HG02840 (cell line): Measurements from ENCODE around the gene DENND4A.
"Not testable (repeated sequence)": the region's sequence is repeated elsewhere in the genome, so short reads cannot be mapped to it uniquely, and the experiment has no call there.

Experiments used
- ATAC-seq: cut with Tn5 transposase; IDR thresholded peaks from one replicate; pipeline ENCODE4 v1.9.1; 2021; ENCODE audit warnings: mild to moderate bottlenecking, moderate library complexity, moderate number of reproducible peaks; ENCODE audit not compliant: unreplicated experiment, low FRiP score

Gene DENND4A

GRCh38 chr15:65762399-65762798 lies 29.7 kb downstream of the DENND4A start:
- ATAC-seq = no peak

DNA sequence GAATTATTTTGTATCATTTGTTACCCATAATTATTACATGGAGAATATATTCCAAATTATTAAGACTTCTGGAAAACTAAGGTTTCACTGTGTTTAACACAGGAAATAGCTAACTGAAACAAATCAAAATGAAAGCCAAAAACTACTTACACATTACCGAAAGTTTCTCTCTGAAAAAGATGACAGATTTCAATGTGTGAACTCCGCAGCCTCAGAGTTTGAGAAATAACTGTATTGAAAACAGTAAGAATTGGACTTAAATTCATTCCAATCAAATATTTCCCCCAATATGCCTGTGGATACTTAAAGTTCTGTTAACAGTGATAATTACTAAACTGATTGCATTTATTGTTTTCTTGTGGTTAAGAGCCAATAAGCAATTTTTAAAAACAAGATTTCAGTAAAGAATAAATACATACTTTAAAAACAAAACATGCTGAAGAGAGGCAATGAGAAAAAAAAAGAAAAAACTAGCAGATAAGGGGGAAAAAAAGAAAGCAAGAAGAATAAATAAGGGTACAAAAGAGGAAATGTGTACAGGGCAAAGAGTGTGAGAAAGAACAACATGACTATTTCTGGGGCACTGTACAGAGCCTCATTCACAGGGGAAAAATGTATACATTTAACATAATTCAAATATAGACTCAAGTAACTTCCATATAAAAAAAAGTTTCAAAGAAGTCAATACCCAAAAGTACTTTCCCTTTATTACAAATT lies 30.7 kb downstream of the DENND4A start:
- ATAC-seq = no peak

GRCh38 chr15:65759441-65759840 lies 32.7 kb downstream of the DENND4A start:
- no peak for ATAC-seq

DNA sequence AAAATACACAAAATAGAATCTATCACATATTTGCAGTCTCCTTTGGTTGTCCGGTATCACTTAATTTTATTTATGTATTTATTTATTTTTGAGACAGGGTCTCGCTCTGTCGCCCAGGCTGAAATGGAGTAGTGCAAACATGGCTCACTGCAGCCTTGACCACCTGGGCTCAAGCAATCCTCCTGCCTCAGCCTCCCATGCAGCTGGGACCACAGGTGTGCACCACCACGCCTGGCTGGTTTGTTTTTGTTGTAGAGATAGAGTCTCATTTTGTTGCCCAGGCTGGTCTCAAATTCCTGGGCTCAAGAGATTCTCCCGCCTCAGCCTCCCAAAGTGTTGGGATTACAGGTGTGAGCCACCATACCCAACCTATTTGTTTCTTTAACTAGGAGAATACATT lies 33.9 kb downstream of the DENND4A start:
- ATAC-seq = no peak

GRCh38 chr15:65757256-65757655 lies 34.8 kb downstream of the DENND4A start:
- ATAC-seq = no peak

DNA sequence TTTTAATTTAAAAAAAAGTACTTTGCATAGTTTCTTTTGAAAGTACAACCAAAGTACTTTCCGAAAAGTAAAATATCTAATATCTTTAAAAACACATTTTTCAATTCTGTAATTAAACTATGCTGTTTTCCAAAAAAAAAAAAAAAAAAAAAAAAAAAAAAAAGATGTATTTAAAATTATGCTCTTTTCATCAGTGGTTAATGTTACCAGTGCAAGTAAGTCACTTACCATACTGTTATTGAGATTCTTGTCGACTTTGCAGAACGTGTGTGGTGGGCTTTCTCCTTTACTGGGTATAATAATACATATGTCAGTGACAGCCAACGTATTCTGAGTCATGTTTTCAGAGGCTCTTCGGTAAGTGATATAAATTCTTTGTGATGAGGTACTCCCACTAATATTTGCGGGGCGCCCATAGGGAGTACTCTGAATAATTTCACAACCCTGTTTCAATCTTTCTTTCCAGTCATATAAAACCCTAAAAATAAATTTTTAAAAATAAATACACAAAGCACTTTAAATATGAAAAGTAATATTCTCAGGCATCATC lies 39.9 kb downstream of the DENND4A start:
- no peak for ATAC-seq

DNA sequence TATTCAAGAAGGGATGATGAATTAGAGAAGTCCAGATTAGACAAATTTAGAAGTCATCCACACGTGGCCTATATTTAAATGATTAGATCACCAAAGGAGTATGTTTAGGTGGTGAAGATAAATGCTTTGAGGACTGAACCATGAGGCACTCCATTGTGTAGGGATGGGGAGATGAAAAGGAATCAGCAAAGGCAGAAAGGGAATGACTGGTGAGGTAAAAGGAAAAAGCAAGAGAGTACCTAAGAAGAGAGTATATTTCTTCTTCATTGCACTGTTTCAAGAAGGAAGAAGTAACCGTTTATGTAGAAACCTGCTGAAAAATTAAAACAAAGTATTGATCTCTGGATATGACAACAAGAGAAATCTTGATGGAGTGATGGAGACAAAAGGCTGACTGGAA lies 40.7 kb downstream of the DENND4A start:
- ATAC-seq = no peak

DNA sequence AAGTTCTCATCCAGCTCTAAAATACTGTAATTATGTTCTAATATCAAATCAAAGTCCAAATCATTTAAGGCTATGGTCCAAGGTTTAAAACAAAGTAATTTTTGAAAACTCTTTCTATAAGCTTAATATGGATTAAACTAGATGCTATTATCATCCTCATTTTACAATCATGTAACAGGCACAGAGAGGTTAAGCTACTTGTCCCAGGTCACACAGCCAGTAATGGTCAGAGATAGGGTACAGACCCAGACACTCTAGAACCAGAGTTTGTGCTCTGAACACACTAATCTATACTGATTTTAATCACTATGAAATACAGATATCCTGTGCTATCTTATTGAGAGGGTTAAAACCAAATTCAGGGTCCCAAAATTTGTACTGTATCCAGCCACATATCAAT lies 44.8 kb downstream of the DENND4A start:
- no peak for ATAC-seq

- ATAC-seq = no peak
These were observed 48.3 kb downstream of the DENND4A start for GRCh38 chr15:65743637-65744252.

GRCh38 chr15:65740148-65740547 lies 51.9 kb downstream of the DENND4A start:
- ATAC-seq = no peak

DNA sequence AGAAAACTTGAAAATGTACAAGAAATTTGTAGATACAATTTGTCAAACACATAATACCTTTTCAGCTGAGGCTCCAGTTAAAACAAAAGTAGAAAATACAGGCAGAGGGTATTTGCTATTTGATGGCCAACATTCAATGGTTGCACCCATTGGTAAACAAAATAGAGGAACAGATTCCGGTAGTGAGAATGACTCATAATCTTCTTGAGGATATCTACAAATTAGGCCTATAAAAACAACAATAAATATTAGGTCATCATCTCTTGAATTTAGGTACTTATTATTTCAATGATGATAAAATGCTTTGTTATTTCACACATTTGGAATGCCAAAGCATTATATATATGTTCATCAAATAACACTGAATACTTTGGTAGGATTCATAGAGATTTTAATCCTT lies 53.4 kb downstream of the DENND4A start:
- ATAC-seq = no peak

DNA sequence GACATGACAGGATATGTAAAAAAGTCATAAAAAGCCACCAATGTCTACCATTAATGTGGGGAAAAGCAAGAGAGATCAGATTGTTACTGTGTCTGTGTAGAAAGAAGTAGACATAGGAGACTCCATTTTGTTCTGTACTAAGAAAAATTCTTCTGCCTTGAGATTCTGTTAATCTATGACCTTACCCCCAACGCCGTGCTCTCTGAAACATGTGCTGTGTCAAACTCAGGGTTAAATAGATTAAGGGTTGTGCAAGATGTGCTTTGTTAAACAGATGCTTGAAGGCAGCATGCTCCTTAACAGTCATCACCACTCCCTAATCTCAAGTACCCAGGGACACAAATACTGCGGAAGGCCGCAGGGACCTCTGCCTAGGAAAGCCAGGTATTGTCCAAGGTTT lies 58.5 kb downstream of the DENND4A start:
- not testable (repeated sequence) for ATAC-seq

- no peak for ATAC-seq
These were observed 59.4 kb downstream of the DENND4A start for GRCh38 chr15:65732698-65733097.

DNA sequence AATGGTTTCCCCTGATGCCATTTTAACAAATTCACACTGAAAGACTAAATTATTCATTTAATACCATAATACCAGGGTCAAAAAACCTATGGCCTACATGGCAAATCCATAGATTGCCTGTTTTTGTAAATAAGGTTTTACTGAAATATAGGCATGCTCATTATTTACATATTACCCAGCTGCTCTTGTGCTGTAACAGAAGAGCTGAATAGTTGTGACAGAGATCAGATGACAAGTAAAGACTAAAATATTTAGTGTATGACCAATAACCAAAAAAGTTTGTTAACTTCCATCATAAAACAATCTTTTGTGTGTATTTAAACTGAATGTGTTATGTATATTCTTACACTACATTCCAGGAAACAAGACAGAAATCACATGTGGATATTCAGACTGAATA lies 60.2 kb downstream of the DENND4A start:
- no peak for ATAC-seq

DNA sequence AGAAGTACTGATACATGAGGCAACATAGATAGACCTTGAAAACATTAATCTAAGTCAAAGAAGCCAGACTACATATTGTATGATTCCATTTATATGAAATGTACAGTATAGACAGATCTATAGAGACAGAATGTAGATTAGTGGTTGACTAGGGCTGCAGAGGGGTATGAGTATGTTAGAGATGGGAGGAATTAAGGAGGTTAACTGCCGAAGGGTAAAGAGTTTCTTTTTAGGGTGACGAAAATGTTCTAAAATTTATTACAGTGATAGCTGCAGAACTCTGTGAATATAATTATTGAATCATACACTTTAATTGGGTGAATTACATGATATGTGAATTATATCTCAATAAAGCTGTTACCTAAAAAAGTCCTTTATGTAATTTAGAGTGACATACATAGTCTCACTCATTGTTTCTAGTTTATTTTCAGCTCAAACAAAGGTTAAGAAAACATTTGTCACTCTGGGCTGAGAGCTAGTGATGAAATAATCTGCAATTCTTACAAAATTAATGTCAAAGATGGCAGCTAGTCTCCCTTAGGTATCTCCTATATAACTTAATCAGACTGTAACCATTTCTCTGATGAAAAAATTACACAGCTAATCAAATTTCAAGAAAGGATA lies 61.4 kb downstream of the DENND4A start:
- ATAC-seq = no peak

GRCh38 chr15:65724464-65725215 lies 67.5 kb downstream of the DENND4A start:
- no peak for ATAC-seq

DNA sequence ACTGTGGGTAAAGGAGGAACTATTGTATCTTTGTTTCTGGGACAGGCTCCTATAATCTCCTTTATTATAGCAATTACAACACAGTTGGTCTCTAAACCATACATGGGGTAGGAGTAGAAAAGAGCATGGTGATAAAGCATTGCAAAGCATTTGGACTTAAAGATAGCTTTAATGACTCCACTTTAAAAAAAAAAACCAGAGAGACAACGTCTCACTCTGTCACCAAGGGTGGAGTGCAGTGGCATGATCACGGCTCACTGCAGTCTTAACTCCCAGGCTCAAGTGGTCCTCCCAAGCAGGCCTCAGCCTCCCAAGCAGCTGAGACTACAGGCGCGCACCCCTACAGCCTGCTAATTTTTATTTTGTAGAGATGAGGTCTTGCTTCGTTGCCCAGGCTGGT lies 68.2 kb downstream of the DENND4A start:
- no peak for ATAC-seq

DNA sequence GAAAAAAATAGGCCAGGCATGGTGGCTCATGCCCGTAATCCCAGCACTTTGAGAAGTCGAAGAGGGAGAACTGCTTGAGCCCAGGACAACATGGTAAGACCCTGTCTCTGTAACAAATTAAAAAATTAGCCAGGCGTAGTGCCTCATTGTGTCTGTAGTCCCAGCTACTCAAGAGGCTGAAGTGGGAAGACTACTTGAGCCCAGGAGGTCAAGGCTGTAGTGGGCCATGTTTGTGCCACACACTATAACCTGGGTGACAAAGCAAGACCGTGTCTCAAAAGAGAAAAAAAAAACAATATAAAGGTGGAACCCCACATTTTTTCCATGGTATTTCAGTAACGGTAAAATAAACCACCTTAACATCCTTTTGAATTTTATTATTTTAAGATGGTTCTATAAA lies 69.9 kb downstream of the DENND4A start:
- ATAC-seq = no peak

DNA sequence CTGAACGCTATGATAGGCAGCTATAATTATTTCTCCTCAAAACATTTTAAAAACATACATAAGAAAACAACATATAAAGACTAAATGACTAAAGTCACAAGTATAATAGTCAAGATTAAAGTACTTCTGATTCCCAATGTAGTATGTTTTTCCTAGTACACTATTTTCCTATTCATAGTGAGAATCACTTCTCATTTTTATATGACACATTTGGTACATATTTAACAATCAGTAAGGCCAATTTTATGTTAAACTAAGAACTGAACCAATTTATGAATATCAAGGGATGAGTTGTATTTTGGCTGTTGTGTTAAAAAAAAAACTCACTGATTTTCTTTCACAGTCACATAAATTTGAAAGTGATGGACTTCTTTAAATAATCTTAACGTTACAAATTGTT lies 79.7 kb downstream of the DENND4A start:
- no peak for ATAC-seq

DNA sequence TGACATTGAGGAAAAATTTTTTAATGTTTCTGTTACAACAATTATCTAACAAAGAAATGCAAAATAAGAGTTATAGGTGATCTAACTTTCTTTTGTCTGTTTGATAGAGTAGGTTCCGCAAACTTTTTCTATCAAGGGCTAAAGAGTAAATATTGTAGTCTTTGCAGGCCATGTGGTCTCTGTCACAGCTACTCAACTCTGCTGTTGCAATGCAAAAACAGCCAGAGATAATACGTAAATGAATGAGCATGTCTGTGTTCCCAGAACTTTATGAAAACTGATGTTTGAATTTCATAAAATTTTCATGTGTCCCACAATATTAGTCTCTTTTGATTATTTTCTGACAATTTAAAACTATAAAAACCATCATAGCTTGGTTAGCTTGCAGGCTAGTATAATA lies 97.0 kb downstream of the DENND4A start:
- ATAC-seq = no peak

DNA sequence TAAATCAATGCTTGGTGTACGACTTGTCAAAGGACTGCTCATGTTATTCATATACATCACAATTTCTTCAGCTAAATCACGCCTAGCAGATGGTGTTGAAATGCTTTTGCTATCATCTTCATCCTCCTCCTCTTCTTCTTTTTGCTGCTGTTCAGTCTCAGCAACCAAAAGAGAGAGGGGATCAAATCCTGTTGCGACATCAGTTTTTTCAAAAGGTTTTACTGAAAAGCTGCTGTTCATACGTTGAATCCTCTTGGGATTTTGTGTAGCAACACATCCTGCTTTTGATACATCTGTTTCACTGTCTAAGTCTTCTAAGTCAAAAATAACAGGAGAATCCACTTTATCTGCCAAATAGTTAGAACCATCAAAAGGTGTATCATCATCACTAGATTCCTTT lies 101.3 kb downstream of the DENND4A start:
- ATAC-seq = no peak
